Activated gamma-delta T cell (primary cell): Measurements from ENCODE around the gene COPZ1.

ENCODE experiments used
- DNase-seq: peaks from one replicate; lab custom pipeline; 2025; lab: John Stamatoyannopoulos, UW

Gene COPZ1

DNA sequence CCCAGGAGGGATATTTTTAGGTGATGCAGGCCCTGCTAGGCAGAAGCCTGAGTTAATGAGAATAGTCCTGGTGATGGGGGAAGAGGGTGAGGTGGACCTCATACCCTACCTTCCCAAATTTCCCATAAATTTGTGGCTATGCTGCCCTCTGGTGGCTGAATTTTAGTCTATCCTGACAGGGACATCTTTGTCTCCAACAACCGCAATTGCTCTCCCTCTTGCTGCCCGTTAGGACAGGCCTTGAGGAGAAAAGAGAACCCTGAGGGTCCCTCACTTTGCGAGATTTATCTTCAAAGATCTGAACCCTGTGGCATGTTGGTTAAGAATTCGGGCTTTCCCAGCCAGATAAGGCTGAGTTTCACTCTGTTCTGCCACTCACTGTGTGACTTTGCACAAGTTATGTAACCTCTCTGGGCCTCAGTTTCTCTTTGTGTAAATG lies 69.4 kb downstream of the COPZ1 start:
- DNase-seq: no peak

DNA sequence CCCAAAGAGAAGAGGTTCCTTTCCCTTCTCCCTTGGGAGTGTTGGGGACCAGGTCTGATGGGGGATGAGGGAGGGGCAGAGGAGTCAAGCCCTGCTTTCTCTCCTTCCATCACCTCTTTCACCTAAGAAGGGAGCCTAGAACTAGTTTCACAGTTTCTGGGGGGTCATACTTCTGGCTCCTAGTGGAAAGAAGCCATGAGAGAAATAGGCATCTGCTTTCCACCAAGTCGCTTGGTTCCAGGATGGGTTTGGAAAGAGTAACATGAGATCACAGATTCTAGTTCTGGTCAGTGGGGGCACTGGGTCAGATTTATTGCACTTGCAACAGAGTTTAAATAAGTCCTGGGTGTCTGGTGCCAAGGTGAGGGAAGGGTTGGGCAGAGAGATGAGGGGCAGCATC lies 70.1 kb downstream of the COPZ1 start:
- no peak for DNase-seq

DNA sequence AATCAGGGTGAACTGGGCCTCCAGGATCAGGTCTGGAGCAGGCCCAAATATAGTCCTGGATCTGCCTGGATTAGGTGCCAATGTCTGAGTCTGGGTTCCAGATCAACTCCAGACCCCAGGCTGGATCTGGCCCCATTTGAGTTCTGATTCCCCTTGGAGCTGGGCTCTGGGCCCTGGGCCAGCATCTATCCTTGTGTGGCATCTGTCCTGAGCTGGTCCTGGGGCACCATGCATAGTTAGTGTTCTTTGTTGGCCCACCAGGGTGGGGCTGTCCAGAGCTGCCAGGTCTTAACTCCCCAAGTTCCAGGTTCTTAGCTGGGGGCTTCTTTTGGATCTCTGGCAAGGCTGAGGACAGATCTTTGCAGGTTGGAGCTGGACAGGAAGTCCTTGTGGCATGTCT lies 70.6 kb downstream of the COPZ1 start:
- no peak for DNase-seq

DNA sequence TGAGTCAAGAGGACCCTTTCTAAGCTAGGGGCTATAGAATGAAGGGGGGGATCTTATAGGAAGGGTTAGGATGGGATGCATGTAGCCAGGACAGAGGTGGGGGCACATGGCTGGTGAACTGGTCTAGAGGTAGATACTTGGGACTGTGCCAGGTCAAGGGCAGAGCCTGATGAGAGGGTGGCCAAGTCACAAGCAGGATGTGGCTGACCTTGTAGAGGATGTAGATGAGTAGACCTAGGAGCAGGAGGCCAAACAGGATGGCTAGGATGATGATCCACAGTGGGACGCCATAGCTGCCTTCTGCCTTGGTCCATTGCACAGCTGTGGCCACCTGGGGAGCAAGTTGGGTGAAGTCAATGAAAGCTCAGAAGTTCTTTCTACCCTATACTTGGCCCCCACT lies 72.2 kb downstream of the COPZ1 start:
- no peak for DNase-seq

DNA sequence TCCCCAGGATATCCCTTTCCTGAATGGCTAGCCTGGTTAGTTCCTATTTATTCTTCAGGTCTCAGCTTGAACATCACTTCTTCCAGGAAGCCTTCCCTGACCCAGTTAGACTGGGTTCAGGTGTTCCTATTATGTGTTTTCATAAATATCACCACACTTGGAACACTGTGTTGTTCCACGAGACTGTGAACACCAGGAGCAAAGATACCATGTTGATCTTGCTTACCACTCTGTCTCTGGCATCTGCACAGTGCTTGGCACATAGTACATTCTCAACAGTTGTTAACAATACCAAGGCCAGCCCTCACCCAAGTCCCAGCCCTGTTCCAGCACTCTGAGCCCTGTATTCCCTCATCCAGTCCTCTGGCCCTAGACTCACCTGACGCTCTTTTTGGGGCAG lies 73.3 kb downstream of the COPZ1 start:
- no peak for DNase-seq

DNA sequence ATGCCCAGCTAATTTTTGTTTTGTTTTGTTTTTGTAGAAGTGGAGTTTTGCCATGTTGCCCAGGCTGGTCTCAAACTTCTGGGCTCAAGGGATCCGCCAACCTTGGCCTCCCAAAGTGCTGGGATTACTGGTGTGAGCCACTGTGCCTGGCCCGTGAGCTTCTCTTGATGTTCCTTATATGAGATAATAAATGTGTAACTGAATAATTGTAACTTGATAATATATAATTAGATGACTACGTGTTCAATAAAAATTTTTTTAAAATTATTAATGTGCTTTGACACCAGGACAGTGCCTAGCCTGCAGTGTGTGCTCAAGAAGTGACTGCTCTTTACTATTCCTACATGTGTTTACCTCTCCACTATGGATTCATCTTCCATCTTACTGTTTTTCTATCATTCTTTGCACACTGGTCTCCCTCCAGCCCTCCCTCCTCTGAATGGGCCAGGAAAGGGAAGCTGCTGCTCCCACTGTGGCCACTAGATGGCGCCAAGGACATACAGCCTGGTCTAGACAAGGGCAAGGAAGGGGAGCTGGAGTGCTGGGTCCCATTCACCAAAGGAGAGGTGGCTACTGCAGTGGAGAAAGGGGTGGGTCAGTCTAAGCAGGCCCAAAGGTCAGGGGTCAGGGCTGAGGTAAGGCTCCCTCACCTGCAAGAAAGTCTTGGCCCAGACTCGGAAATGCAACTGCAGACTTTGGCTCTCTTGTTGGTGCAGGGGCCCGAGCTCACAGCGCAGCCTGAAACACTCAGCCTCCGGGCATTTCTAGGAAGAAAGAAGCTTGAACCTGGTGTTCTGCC lies 74.3 kb downstream of the COPZ1 start:
- DNase-seq: no peak

DNA sequence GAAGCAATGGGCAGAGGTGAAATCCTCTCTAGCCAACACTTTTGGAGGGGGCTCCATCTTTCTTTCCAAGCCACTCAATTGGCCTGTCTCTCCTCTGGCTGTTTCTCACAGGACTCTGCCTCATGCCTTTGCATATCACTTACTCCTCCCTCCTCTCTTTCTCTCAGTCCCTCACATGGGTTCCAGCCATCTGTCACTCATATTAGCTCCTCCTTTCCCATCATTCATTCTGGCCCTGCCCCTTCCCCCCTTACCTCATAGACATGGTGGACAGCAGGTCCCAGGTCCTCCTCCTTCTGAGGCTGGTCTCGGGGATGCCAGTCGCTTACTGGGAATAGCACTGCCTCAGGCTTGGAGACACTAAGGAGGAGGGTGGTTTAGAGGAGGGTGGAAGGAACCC lies 76.2 kb downstream of the COPZ1 start:
- no peak for DNase-seq
